H1 (cell line): Measurements from ENCODE around the gene AHI1. TPM values are rescaled to one million over a fixed set of nuclear protein-coding genes. Genes with fewer than 3 reads are reported as not detected.
A peak's percentile ranks its signal among the peaks of the same experiment; 100 is the strongest.

Source experiments
- CTCF ChIA-PET: fragments of 300-600 bp; sonication (Branson Sonifier 250); formaldehyde crosslinking; loops from one replicate; lab custom pipeline; 2021; ENCODE audit not compliant: partially characterized antibody; lab: Charles Lee
- POLR2A ChIA-PET: fragments of 300-600 bp; sonication (Branson Sonifier 250); formaldehyde crosslinking; loops from one replicate; lab custom pipeline; 2021; ENCODE audit warnings: inconsistent platforms; ENCODE audit not compliant: partially characterized antibody; lab: Charles Lee
- DNase-seq, 2 experiments: peaks; one replicate each; pipeline versions ENCODE4 v3.0.0 to v3.0.0-alpha.2; 2010 to 2022; ENCODE audit warnings: low spot score in 2 of 2, low read depth in 1 of 2, mixed read lengths in 1 of 2
- FAIRE-seq: peaks from 2 replicates; lab custom pipeline; 2011; peaks lifted over from hg19 to GRCh38; lab: Jason Lieb, UNC
- H2AFZ ChIP-seq: 2 replicates; pipeline ENCODE4 v1.8.1; 2012; ENCODE audit warnings: low read length, inconsistent platforms
- H2AK5ac ChIP-seq: 2 replicates; pipeline ENCODE4 v1.6.1; 2013; ENCODE audit warnings: low read depth, low read length
- H2BK120ac ChIP-seq: replicated peaks from 2 replicates; pipeline ENCODE3; 2013; ENCODE audit warnings: low read depth, low read length, inconsistent platforms
- H2BK12ac ChIP-seq: 2 replicates; pipeline ENCODE4 v1.6.1; 2013; ENCODE audit warnings: low read depth, low read length
- H2BK15ac ChIP-seq: 2 replicates; pipeline ENCODE4 v1.6.1; 2013; ENCODE audit warnings: low read length
- H2BK20ac ChIP-seq: 2 replicates; pipeline ENCODE4 v1.6.1; 2013; ENCODE audit warnings: low read length
- H2BK5ac ChIP-seq: 2 replicates; pipeline ENCODE4 v1.6.1; 2013; ENCODE audit warnings: low read depth, low read length
- H3K14ac ChIP-seq: 2 replicates; pipeline ENCODE4 v1.6.1; 2013; ENCODE audit warnings: inconsistent platforms; ENCODE audit not compliant: insufficient read length
- H3K18ac ChIP-seq: 2 replicates; pipeline ENCODE4 v1.6.1; 2013; ENCODE audit warnings: low read length; ENCODE audit errors: extremely low read depth
- H3K23ac ChIP-seq: 2 replicates; pipeline ENCODE4 v1.6.1; 2013; ENCODE audit warnings: inconsistent platforms; ENCODE audit not compliant: insufficient read length
- H3K23me2 ChIP-seq: 2 replicates; pipeline ENCODE4 v1.6.1; 2013; ENCODE audit warnings: low read depth, low read length
- H3K27ac ChIP-seq: 2 replicates; pipeline ENCODE4 v1.6.1; 2011; ENCODE audit warnings: low read depth, low read length, inconsistent platforms
- H3K27me3 ChIP-seq, 4 experiments: replicated peaks in 1 of 4; 1 replicate in 1 of 4; 2 replicates in 3 of 4; pipeline versions ENCODE4 v1.6.1 to v1.8.1; 2011 to 2013; ENCODE audit warnings: low read length in 3 of 4, mild to moderate bottlenecking in 3 of 4, inconsistent platforms in 2 of 4, mixed read lengths in 2 of 4, moderate library complexity in 1 of 4; ENCODE audit not compliant: control insufficient read depth in 3 of 4, insufficient read depth in 3 of 4; ENCODE audit errors: extremely low read depth in 1 of 4
- H3K36me3 ChIP-seq, 4 experiments: 2 replicates each; pipeline versions ENCODE4 v1.6.1 to v1.8.1; 2011 to 2013; ENCODE audit warnings: mild to moderate bottlenecking in 4 of 4, low read length in 3 of 4, moderate library complexity in 2 of 4, control low read depth in 1 of 4, inconsistent platforms in 1 of 4; ENCODE audit not compliant: insufficient read depth in 4 of 4, control insufficient read depth in 2 of 4
- H3K4ac ChIP-seq: replicated peaks from 2 replicates; pipeline ENCODE3; 2013; ENCODE audit warnings: low read length, low read depth, mixed read lengths, inconsistent platforms; ENCODE audit not compliant: insufficient read length
- H3K4me1 ChIP-seq, 4 experiments: replicated peaks in 1 of 4; 1 replicate in 1 of 4; 2 replicates in 3 of 4; pipeline versions ENCODE4 v1.6.1 to v1.8.1; 2011 to 2013; ENCODE audit warnings: low read length in 3 of 4, inconsistent platforms in 2 of 4, mixed read lengths in 1 of 4; ENCODE audit not compliant: insufficient read depth in 4 of 4, control insufficient read depth in 3 of 4
- H3K4me2 ChIP-seq, 2 experiments: 2 replicates each; pipeline versions ENCODE4 v1.6.1 to v1.8.1; 2011 to 2013; ENCODE audit warnings: low read depth in 2 of 2, low read length in 2 of 2, control low read depth in 1 of 2, inconsistent platforms in 1 of 2, mild to moderate bottlenecking in 1 of 2; ENCODE audit not compliant: insufficient read depth in 1 of 2
- H3K4me3 ChIP-seq, 4 experiments: fragments of 200-600, 300-600 bp in 1 of 4; sonication (generic), shearing (Covaris generic), sonication (Bioruptor Twin) in 1 of 4; 2 replicates each; pipeline versions ENCODE4 v1.5.1 to v1.8.1; 2011 to 2016; ENCODE audit warnings: low read length in 4 of 4, low read depth in 3 of 4, control low read depth in 2 of 4, inconsistent platforms in 2 of 4, mild to moderate bottlenecking in 2 of 4, mixed read lengths in 1 of 4, moderate library complexity in 1 of 4; ENCODE audit not compliant: insufficient read depth in 2 of 4; ENCODE audit errors: extremely low read depth in 1 of 4
- H3K56ac ChIP-seq: replicated peaks from 2 replicates; pipeline ENCODE3; 2013; ENCODE audit warnings: low read depth, mild to moderate bottlenecking, mixed read lengths, low read length, inconsistent platforms; ENCODE audit not compliant: insufficient read length
- H3K79me1 ChIP-seq: 2 replicates; pipeline ENCODE4 v1.6.1; 2013; ENCODE audit warnings: low read depth, low read length, control low read depth
- H3K79me2 ChIP-seq, 2 experiments: 2 replicates each; pipeline versions ENCODE4 v1.6.1 to v1.8.1; 2012 to 2013; ENCODE audit warnings: low read length in 2 of 2, mild to moderate bottlenecking in 2 of 2, inconsistent platforms in 1 of 2; ENCODE audit not compliant: insufficient read depth in 2 of 2, control insufficient read depth in 1 of 2
- H3K9ac ChIP-seq, 4 experiments: replicated peaks in 1 of 4; 1 replicate in 1 of 4; 2 replicates in 3 of 4; pipeline versions ENCODE4 v1.6.1 to v1.8.1; 2011 to 2013; ENCODE audit warnings: low read depth in 3 of 4, low read length in 3 of 4, control low read depth in 2 of 4, mild to moderate bottlenecking in 2 of 4, moderate library complexity in 2 of 4, inconsistent platforms in 1 of 4; ENCODE audit errors: extremely low read depth in 1 of 4
- H3K9me3 ChIP-seq, 2 experiments: 2 replicates each; pipeline versions ENCODE4 v1.6.1 to v1.8.1; 2012 to 2013; ENCODE audit warnings: mild to moderate bottlenecking in 2 of 2, moderate library complexity in 2 of 2, control low read depth in 1 of 2, inconsistent platforms in 1 of 2, low read depth in 1 of 2, low read length in 1 of 2, mixed read lengths in 1 of 2; ENCODE audit not compliant: insufficient read depth in 2 of 2
- H4K20me1 ChIP-seq, 2 experiments: replicated peaks in 1 of 2; 2 replicates each; pipeline versions ENCODE3 to v1.8.1; 2011 to 2013; ENCODE audit warnings: inconsistent platforms in 2 of 2, low read length in 2 of 2, mild to moderate bottlenecking in 1 of 2; ENCODE audit not compliant: insufficient read depth in 2 of 2, control insufficient read depth in 1 of 2
- H4K5ac ChIP-seq: 2 replicates; pipeline ENCODE4 v1.6.1; 2013; ENCODE audit warnings: low read length, low read depth, mixed read lengths, inconsistent platforms; ENCODE audit not compliant: insufficient read length
- H4K8ac ChIP-seq: 2 replicates; pipeline ENCODE4 v1.8.0; 2013; ENCODE audit warnings: mild to moderate bottlenecking, moderate library complexity, low read length, inconsistent platforms; ENCODE audit not compliant: insufficient read depth; ENCODE audit errors: extremely low read depth
- H4K91ac ChIP-seq: replicated peaks from 2 replicates; pipeline ENCODE3; 2013; ENCODE audit warnings: low read length, mixed read lengths, inconsistent platforms; ENCODE audit not compliant: insufficient read length
- ASH2L ChIP-seq: fragments of 200-600, 300-600 bp; sonication (generic); IDR thresholded peaks from one replicate; pipeline ENCODE4 v1.7.1; 2017; ENCODE audit warnings: low read length
- CEBPB ChIP-seq: IDR thresholded peaks from 2 replicates; pipeline ENCODE4 v1.6.1; 2012; ENCODE audit warnings: low read depth, low read length
- CHD1 ChIP-seq: IDR thresholded peaks from 2 replicates; pipeline ENCODE4 v1.6.1; 2012; ENCODE audit warnings: low read depth, low read length, improper control_type of control experiment
- EGR1 ChIP-seq: IDR thresholded peaks from 2 replicates; pipeline ENCODE4 v1.6.1; 2011; ENCODE audit warnings: low read depth, low read length, borderline replicate concordance
- HDAC2 ChIP-seq, 2 experiments: fragments of 300-600 bp in 1 of 2; sonication (generic) in 1 of 2; IDR thresholded peaks; 2 replicates each; pipeline ENCODE4 v1.6.1; 2011 to 2012; ENCODE audit warnings: low read depth in 2 of 2, low read length in 2 of 2, mild to moderate bottlenecking in 2 of 2, moderate library complexity in 2 of 2, borderline replicate concordance in 1 of 2, inconsistent platforms in 1 of 2
- KDM5A ChIP-seq: fragments of 200-600 bp; IDR thresholded peaks from 2 replicates; pipeline ENCODE4 v1.7.1; 2012; ENCODE audit warnings: mild to moderate bottlenecking, low read length, inconsistent platforms, mixed read lengths
- POU5F1 ChIP-seq: IDR thresholded peaks from 2 replicates; pipeline ENCODE4 v1.6.1; 2011; ENCODE audit warnings: low read depth, mild to moderate bottlenecking, low read length, moderate library complexity
- RFX5 ChIP-seq: IDR thresholded peaks from 2 replicates; pipeline ENCODE4 v1.6.1; 2011; ENCODE audit warnings: low read depth, low read length, improper control_type of control experiment, borderline replicate concordance
- RXRA ChIP-seq: IDR thresholded peaks from 2 replicates; pipeline ENCODE4 v1.6.1; 2011; ENCODE audit warnings: low read depth, mild to moderate bottlenecking, low read length, moderate library complexity; ENCODE audit not compliant: insufficient read depth
- SP1 ChIP-seq: IDR thresholded peaks from 2 replicates; pipeline ENCODE4 v1.6.1; 2011; ENCODE audit warnings: low read depth, low read length
- SP4 ChIP-seq: IDR thresholded peaks from 2 replicates; pipeline ENCODE4 v1.6.1; 2012; ENCODE audit warnings: low read length, inconsistent platforms
- SRF ChIP-seq: IDR thresholded peaks from 2 replicates; pipeline ENCODE4 v1.6.1; 2011; ENCODE audit warnings: mild to moderate bottlenecking, low read depth, low read length, moderate library complexity
- TEAD4 ChIP-seq: IDR thresholded peaks from 2 replicates; pipeline ENCODE4 v1.6.1; 2012; ENCODE audit warnings: low read depth, low read length, inconsistent platforms, mixed read lengths
- USF2 ChIP-seq: IDR thresholded peaks from 2 replicates; pipeline ENCODE4 v1.6.1; 2011; ENCODE audit warnings: low read length, improper control_type of control experiment
- WGBS, 2 experiments: shearing (Covaris generic) in 1 of 2; methylation state at CpG; one replicate each; pipeline versions ENCODE4 v1.1.6 to v1.1.7; 2013 to 2015; ENCODE audit warnings: low lambda C conversion rate in 2 of 2, mixed read lengths in 2 of 2, inconsistent platforms in 1 of 2, low coverage in 1 of 2, missing lambda C conversion rate in 1 of 2; ENCODE audit not compliant: insufficient replicate concordance in 2 of 2, insufficient coverage in 1 of 2, insufficient read length in 1 of 2; ENCODE audit errors: extremely low coverage in 1 of 2, missing lambda C conversion rate in 1 of 2; 5-methylcytosine and 5-hydroxymethylcytosine counted together
- polyA plus RNA-seq, 7 experiments: library from polyadenylated mRNA; depleted of rRNA in 3 of 7; stranded (reverse) in 5 of 7; unstranded in 2 of 7; fragments of >200 nt in 5 of 7; fragments of 200-250 nt in 2 of 7; gene quantifications; 1 replicate in 5 of 7; 2 replicates in 1 of 7; 4 replicates in 1 of 7; pipeline versions ENCODE4 v1.2.1 to v1.2.3, GENCODE V29; 2011 to 2013; ENCODE audit warnings: missing spikeins in 2 of 7, mixed read lengths in 2 of 7
- total RNA-seq: library from RNA; stranded (reverse); fragmentation: NEBNext Ultra II Directional; extraction: Animal tissue kit (Norgen Biotek cat#: 25700); gene quantifications from 2 replicates; pipeline ENCODE4 v1.2.1, GENCODE V29; 2021

The AHI1 gene
- total and polyA plus RNA-seq, 2 of the 8 experiments (the other 6 are each of a cell fraction or from before 2014, with no cell fraction given), result 4.2 to 19.6 TPM

DNA sequence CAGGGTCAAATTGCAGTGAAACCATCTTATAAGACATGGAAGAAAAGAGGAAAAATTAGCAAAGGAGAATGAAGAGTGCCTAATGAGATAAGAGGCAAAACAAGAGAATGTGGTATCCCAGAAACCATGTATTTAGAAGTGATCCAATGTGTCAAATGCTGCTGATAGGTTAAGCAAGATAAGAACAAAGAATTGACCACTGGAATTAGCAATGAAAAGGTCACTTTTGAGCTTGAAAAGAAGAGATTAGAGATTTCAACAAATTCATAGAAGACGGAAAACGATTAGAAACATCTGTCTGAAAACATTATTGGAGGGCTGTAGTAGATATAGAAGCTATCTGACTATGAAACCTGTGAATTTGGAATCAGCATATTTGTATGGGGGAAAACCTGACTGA, 112.2 kb downstream of the AHI1 start:
- H3K27ac ChIP-seq, result no peak overlapping the region
- H2BK120ac ChIP-seq, result no peak overlapping the region
- no peak overlapping the region for H3K9ac ChIP-seq
- H2BK12ac ChIP-seq, result no peak overlapping the region
- ChIA-PET POLR2A (no interaction called here), CTCF (interaction anchor here (0.6 to 1.6 kb wide), 4 partner anchors 13 to 303 kb away, joined by 3 to 5 read pairs (median 4); no protein-coding TSS in a partner anchor)
- no peak overlapping the region for H2BK15ac ChIP-seq
- no peak overlapping the region for H4K8ac ChIP-seq
- no peaks in the 10 kb centered on the region for H3K27me3 ChIP-seq
- no peak overlapping the region for H3K23ac ChIP-seq
- 96% methylated on average over 2 of the region's 2 CpGs; no CpG with 5 or more reads in 1 of the 2 experiments for WGBS, 2 experiments
- no peak overlapping the region for H3K18ac ChIP-seq
- H2AK5ac ChIP-seq, result no peak overlapping the region
- H3K14ac ChIP-seq, result no peak overlapping the region
- no peaks in the 10 kb centered on the region; a peak in 1 of 8 replicates for H3K36me3 ChIP-seq
- no peaks in the 10 kb centered on the region for H3K23me2 ChIP-seq
- H3K4me1 ChIP-seq, result no peaks in the 10 kb centered on the region
- H3K4ac ChIP-seq, result no peak overlapping the region
- no peak overlapping the region for H2BK5ac ChIP-seq
- no peaks in the 10 kb centered on the region for H3K79me1 ChIP-seq
- H2BK20ac ChIP-seq, result no peak overlapping the region
- H3K56ac ChIP-seq, result no peak overlapping the region
- no peaks in the 10 kb centered on the region for H4K20me1 ChIP-seq
- DNase-seq (no peak), FAIRE-seq (peak; percentile 13)
- H4K91ac ChIP-seq, result no peak overlapping the region
- H2AFZ ChIP-seq, result no peak overlapping the region
- H3K9me3 ChIP-seq, result no peaks in the 10 kb centered on the region
- H3K79me2 ChIP-seq, result no peaks in the 10 kb centered on the region
- no peak overlapping the region for H3K4me3 ChIP-seq
- no peak overlapping the region for H4K5ac ChIP-seq
- H3K4me2 ChIP-seq, result no peak overlapping the region
- TF ChIP-seq SRF (no peak), RFX5 (no peak), RXRA (no peak), ASH2L (no peak), SP4 (no peak), HDAC2 (IDR thresholded peaks at IDR 0.05; ENCODE audit: borderline replicate concordance in 1 of 2, low read depth in 2 of 2, low read length in 2 of 2) (no peak), TEAD4 (no peak), USF2 (no peak), KDM5A (no peak), POU5F1 (no peak), CEBPB (no peak), SP1 (no peak), EGR1 (no peak), CHD1 (no peak)
